HEK293 (cell line): ENCODE data around the gene PDZD2.

Experiments used
- CTCF ChIA-PET: fragments of 350-600 bp; formaldehyde crosslinking; extraction: SDS; loops from one replicate; lab custom pipeline; 2021; ENCODE audit warnings: antibody characterized with exemption; lab: Yijun Ruan, JAX
- POLR2A ChIA-PET: fragments of 300-600 bp; formaldehyde crosslinking; extraction: SDS; loops from one replicate; lab custom pipeline; 2020; ENCODE audit warnings: antibody characterized with exemption, inconsistent platforms; lab: Yijun Ruan, JAX
- H3K27ac ChIP-seq: fragments of 200-500 bp; sonication (Bioruptor generic); 2 replicates; pipeline ENCODE4 v1.5.1; 2014; ENCODE audit warnings: low read depth, low read length, control low read depth, inconsistent platforms; ENCODE audit errors: extremely low read depth
- H3K36me3 ChIP-seq, 2 experiments: fragments of 200-500 bp in 1 of 2; sonication (Bioruptor generic) in 1 of 2; 1 replicate in 1 of 2; 2 replicates in 1 of 2; pipeline ENCODE4 v1.5.1; 2014 to 2017; ENCODE audit warnings: inconsistent platforms in 2 of 2, low read length in 2 of 2; ENCODE audit not compliant: control insufficient read depth in 2 of 2, insufficient read depth in 1 of 2
- H3K4me1 ChIP-seq: fragments of 200-500 bp; sonication (Bioruptor generic); 2 replicates; pipeline ENCODE4 v1.5.1; 2014; ENCODE audit warnings: mild to moderate bottlenecking, low read length, inconsistent platforms; ENCODE audit not compliant: control insufficient read depth, insufficient read depth
- H3K4me3 ChIP-seq: 2 replicates; pipeline ENCODE4 v1.5.1; 2011; ENCODE audit warnings: low read depth, mild to moderate bottlenecking, control low read depth, low read length, moderate library complexity
- H3K9me3 ChIP-seq: fragments of 200-500 bp; sonication (Bioruptor generic); 2 replicates; pipeline ENCODE4 v1.5.1; 2014; ENCODE audit warnings: low read depth, low read length, inconsistent platforms; ENCODE audit not compliant: control insufficient read depth, insufficient read depth
- AEBP2 ChIP-seq: fragments of 450-650 bp; formaldehyde crosslinking; IDR thresholded peaks from 2 replicates; pipeline ENCODE4 v1.5.1; 2016; ENCODE audit warnings: missing biosample characterization, missing genetic modification characterization, borderline replicate concordance
- GLI2 ChIP-seq: fragments of 450-650 bp; formaldehyde crosslinking; IDR thresholded peaks from 2 replicates; pipeline ENCODE4; 2017; ENCODE audit warnings: missing biosample characterization, missing genetic modification characterization, low read depth, borderline replicate concordance
- MYNN ChIP-seq: fragments of 450-650 bp; formaldehyde crosslinking; IDR thresholded peaks from 2 replicates; pipeline ENCODE4 v1.5.1; 2016; ENCODE audit warnings: missing biosample characterization, missing genetic modification characterization, borderline replicate concordance
- OSR2 ChIP-seq: fragments of 450-650 bp; formaldehyde crosslinking; IDR thresholded peaks from 2 replicates; pipeline ENCODE4 v1.5.1; 2016; ENCODE audit warnings: missing biosample characterization, missing genetic modification characterization
- PRDM1 ChIP-seq: fragments of 450-650 bp; formaldehyde crosslinking; IDR thresholded peaks from 2 replicates; pipeline ENCODE4; 2016; ENCODE audit warnings: missing biosample characterization, missing genetic modification characterization
- SCRT2 ChIP-seq: fragments of 450-650 bp; formaldehyde crosslinking; IDR thresholded peaks from 2 replicates; pipeline ENCODE4 v1.5.1; 2016; ENCODE audit warnings: missing biosample characterization, missing genetic modification characterization
- SETDB1 ChIP-seq: IDR thresholded peaks from one replicate; pipeline ENCODE4 v1.6.1; 2017; ENCODE audit warnings: mild to moderate bottlenecking, low read length, moderate library complexity, mixed read lengths; ENCODE audit not compliant: insufficient read length
- ZBTB11 ChIP-seq: fragments of 450-650 bp; formaldehyde crosslinking; conservative IDR thresholded peaks from 2 replicates; pipeline ENCODE4 v1.5.1; 2016; ENCODE audit warnings: low read depth, missing biosample characterization, missing genetic modification characterization
- ZFP37 ChIP-seq: fragments of 450-650 bp; formaldehyde crosslinking; IDR thresholded peaks from 2 replicates; pipeline ENCODE4 v1.5.1; 2016; ENCODE audit warnings: missing biosample characterization, missing genetic modification characterization
- ZNF133 ChIP-seq: fragments of 450-650 bp; formaldehyde crosslinking; IDR thresholded peaks from 2 replicates; pipeline ENCODE4 v1.5.1; 2016; ENCODE audit warnings: missing biosample characterization, missing genetic modification characterization
- ZNF146 ChIP-seq: fragments of 450-650 bp; formaldehyde crosslinking; IDR thresholded peaks from 2 replicates; pipeline ENCODE4 v1.5.1; 2016; ENCODE audit warnings: missing biosample characterization, missing genetic modification characterization
- ZNF24 ChIP-seq: fragments of 450-650 bp; formaldehyde crosslinking; IDR thresholded peaks from 2 replicates; pipeline ENCODE4 v1.5.1; 2016; ENCODE audit warnings: missing biosample characterization, missing genetic modification characterization
- ZNF423 ChIP-seq: fragments of 450-650 bp; formaldehyde crosslinking; IDR thresholded peaks from 2 replicates; pipeline ENCODE4 v1.5.1; 2016; ENCODE audit warnings: missing biosample characterization, missing genetic modification characterization
- ZNF518A ChIP-seq: fragments of 450-650 bp; formaldehyde crosslinking; conservative IDR thresholded peaks from 2 replicates; pipeline ENCODE4 v1.5.1; 2016; ENCODE audit warnings: low read depth, missing biosample characterization, missing genetic modification characterization
- ZNF544 ChIP-seq: fragments of 450-650 bp; formaldehyde crosslinking; IDR thresholded peaks from 2 replicates; pipeline ENCODE4 v1.5.0; 2017; ENCODE audit warnings: missing biosample characterization, missing genetic modification characterization
- ZNF549 ChIP-seq: fragments of 450-650 bp; IDR thresholded peaks from 2 replicates; pipeline ENCODE4 v1.5.1; 2018; ENCODE audit warnings: missing biosample characterization, missing genetic modification characterization, mild to moderate bottlenecking, inconsistent platforms, moderate library complexity
- ZNF558 ChIP-seq: fragments of 450-650 bp; formaldehyde crosslinking; IDR thresholded peaks from 2 replicates; pipeline ENCODE4 v1.5.1; 2016; ENCODE audit warnings: missing biosample characterization, missing genetic modification characterization
- ZNF571 ChIP-seq: fragments of 450-650 bp; formaldehyde crosslinking; IDR thresholded peaks from 2 replicates; pipeline ENCODE4 v1.5.0; 2017; ENCODE audit warnings: missing biosample characterization, missing genetic modification characterization
- ZNF776 ChIP-seq: fragments of 450-650 bp; formaldehyde crosslinking; IDR thresholded peaks from 2 replicates; pipeline ENCODE4 v1.5.0; 2017; ENCODE audit warnings: missing biosample characterization, missing genetic modification characterization, borderline replicate concordance
- ZNF792 ChIP-seq: fragments of 450-650 bp; formaldehyde crosslinking; IDR thresholded peaks from 2 replicates; pipeline ENCODE4 v1.5.1; 2016; ENCODE audit warnings: missing biosample characterization, missing genetic modification characterization
- ZSCAN16 ChIP-seq: fragments of 450-650 bp; formaldehyde crosslinking; IDR thresholded peaks from 2 replicates; pipeline ENCODE4 v1.5.1; 2016; ENCODE audit warnings: missing biosample characterization, missing genetic modification characterization
- ZSCAN23 ChIP-seq: fragments of 450-650 bp; formaldehyde crosslinking; IDR thresholded peaks from 2 replicates; pipeline ENCODE4 v1.5.1; 2016; ENCODE audit warnings: missing biosample characterization, missing genetic modification characterization
- TF ChIP-seq, protein P1 (sequence below): fragments of 450-650 bp; formaldehyde crosslinking; IDR thresholded peaks from 2 replicates; pipeline ENCODE4; 2016; ENCODE audit warnings: missing biosample characterization, missing genetic modification characterization
- TF ChIP-seq, protein P2 (sequence below): fragments of 450-650 bp; formaldehyde crosslinking; IDR thresholded peaks from 2 replicates; pipeline ENCODE4 v1.5.1; 2016; ENCODE audit warnings: missing biosample characterization, missing genetic modification characterization, low read depth

The PDZD2 gene

GRCh38 chr5:31924005-31924404, 285.1 kb downstream of the PDZD2 start:
- Histone ChIP-seq H3K4me3 (no peak overlapping the region), H3K9me3 (no peaks in the 10 kb centered on the region), H3K36me3 (no peaks in the 10 kb centered on the region), H3K27ac (no peak overlapping the region), H3K4me1 (no peaks in the 10 kb centered on the region)
- ChIA-PET POLR2A (no interaction called here), CTCF (no interaction called here)
- no peak for TF ChIP-seq SETDB1
- TF ChIP-seq GLI2 (tag by site-specific recombination), result no peak
- no peak for TF ChIP-seq ZNF24
- no peak for TF ChIP-seq SCRT2
- no peak for TF ChIP-seq ZNF133 (tag by site-specific recombination)
- no peak for TF ChIP-seq ZNF146 (tag by site-specific recombination)
- TF ChIP-seq, protein P1, sequence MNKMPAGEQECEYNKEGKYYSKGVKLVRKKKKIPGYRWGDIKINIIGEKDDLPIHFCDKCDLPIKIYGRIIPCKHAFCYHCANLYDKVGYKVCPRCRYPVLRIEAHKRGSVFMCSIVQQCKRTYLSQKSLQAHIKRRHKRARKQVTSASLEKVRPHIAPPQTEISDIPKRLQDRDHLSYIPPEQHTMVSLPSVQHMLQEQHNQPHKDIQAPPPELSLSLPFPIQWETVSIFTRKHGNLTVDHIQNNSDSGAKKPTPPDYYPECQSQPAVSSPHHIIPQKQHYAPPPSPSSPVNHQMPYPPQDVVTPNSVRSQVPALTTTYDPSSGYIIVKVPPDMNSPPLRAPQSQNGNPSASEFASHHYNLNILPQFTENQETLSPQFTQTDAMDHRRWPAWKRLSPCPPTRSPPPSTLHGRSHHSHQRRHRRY (tag by site-specific recombination), result no peak
- TF ChIP-seq PRDM1, result no peak
- TF ChIP-seq ZNF544 (tag by site-specific recombination), result no peak
- TF ChIP-seq ZNF558 (tag by site-specific recombination), result no peak

- ChIA-PET POLR2A (interaction anchor here (0.7 kb wide), 1 partner anchor 13 kb away, joined by 3 read pairs; no protein-coding TSS in a partner anchor), CTCF (interaction anchor here (0.6 to 0.7 kb wide), 2 partner anchors 12 to 165 kb away, joined by 3 to 4 read pairs; no protein-coding TSS in a partner anchor)
- H3K9me3 ChIP-seq, result no peaks in the 10 kb centered on the region
- no peak overlapping the region for H3K4me3 ChIP-seq
- H3K27ac ChIP-seq, result no peak overlapping the region
- H3K4me1 ChIP-seq, result 0 out of 2 replicates have a peak, but pooled peaks cover 3% of the 10 kb centered on the region
- H3K36me3 ChIP-seq, result no peaks in the 10 kb centered on the region
- TF ChIP-seq ZBTB11 (tag by site-specific recombination) (no peak), ZFP37 (tag by site-specific recombination) (no peak), ZNF776 (tag by site-specific recombination) (no peak), OSR2 (tag by site-specific recombination) (no peak), ZNF518A (tag by site-specific recombination) (no peak), MYNN (no peak), ZSCAN23 (tag by site-specific recombination) (no peak), ZNF571 (tag by site-specific recombination) (no peak), SCRT2 (no peak), AEBP2 (tag by site-specific recombination) (no peak), ZNF549 (tag by site-specific recombination) (no peak), ZSCAN16 (tag by site-specific recombination) (no peak), ZNF423 (no peak), ZNF792 (tag by site-specific recombination) (no peak)
- TF ChIP-seq, protein P2, sequence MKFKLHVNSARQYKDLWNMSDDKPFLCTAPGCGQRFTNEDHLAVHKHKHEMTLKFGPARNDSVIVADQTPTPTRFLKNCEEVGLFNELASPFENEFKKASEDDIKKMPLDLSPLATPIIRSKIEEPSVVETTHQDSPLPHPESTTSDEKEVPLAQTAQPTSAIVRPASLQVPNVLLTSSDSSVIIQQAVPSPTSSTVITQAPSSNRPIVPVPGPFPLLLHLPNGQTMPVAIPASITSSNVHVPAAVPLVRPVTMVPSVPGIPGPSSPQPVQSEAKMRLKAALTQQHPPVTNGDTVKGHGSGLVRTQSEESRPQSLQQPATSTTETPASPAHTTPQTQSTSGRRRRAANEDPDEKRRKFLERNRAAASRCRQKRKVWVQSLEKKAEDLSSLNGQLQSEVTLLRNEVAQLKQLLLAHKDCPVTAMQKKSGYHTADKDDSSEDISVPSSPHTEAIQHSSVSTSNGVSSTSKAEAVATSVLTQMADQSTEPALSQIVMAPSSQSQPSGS (tag by site-specific recombination), result no peak
Measured at GRCh38 chr5:31931874-31932273, 292.9 kb downstream of the PDZD2 start.
